Activated CD8-positive, alpha-beta memory T cell treated with anti-CD3 and anti-CD28 coated beads for 1 hour (primary cell): Measurements from ENCODE around the gene GFPT2.

Experiments
- DNase-seq, 2 donors: peaks; one replicate each; pipeline ENCODE4 v3.0.0-alpha.2; 2020; ENCODE audit warnings: low read depth in 1 of 2; ENCODE audit errors: extremely low read depth in 1 of 2

The GFPT2 gene

DNA sequence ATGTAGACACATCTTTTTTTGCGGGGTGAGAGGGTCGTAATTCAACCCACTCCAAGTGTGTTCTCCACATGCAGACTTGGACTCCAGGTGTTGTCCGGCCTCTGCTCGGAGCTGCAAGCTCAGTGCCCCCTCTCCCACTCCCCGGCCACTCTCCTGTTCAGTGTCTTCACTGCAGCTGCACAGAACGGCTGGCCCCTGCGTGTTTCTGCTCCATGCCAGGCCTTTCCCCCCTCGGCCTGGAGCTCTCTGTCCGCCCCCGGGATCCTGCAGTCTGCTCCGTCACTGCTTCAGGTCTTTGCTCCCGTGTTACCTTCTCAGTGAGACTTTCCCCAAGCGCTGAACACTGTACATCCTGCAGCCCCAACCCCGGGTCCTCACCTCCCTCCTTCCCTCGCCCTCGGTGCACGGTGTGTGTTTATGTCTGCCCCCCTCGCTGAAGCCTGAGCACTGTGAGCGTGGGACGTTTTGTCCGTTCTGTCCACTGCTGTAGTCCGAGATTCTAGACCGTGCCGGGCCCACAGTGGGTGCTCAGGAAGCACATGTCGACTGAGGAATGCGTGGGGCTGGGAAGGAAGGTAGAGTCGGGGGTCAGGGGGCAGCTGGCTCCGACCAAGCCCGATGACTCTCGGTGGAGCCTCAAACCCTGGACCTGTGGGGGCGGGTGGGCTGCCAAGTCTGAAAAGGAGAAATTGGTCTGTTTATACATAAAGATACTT lies 26.4 kb upstream of the GFPT2 start:
- no peak for DNase-seq

GRCh38 chr5:180378438-180379344 lies 25.6 kb upstream of the GFPT2 start:
- DNase-seq = no peak

- no peak for DNase-seq
Observed at GRCh38 chr5:180377556-180378197, 24.5 kb upstream of the GFPT2 start.

DNA sequence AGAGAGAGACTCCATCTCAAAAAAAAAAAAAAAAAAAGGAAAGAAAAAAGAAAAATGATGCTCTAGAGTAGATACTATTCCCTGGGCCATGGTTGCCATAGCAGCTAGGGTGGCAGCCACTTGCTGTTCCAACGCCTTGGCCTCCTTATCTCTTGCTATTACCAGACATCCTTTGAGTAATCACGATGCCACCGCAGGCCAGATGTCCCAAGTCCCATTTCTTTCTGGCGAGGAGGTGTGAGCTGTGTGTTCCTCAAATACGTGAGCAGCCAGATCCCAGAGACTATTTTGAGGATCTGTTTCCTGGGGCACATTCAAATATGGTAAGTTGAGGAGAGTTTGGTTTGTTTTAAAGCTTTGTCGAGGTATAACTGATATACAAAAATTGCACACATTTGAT lies 23.4 kb upstream of the GFPT2 start:
- no peak for DNase-seq

- no peak for DNase-seq
Observed at GRCh38 chr5:180375955-180376354, 22.8 kb upstream of the GFPT2 start.

GRCh38 chr5:180375291-180375690 lies 22.2 kb upstream of the GFPT2 start:
- no peak for DNase-seq

DNA sequence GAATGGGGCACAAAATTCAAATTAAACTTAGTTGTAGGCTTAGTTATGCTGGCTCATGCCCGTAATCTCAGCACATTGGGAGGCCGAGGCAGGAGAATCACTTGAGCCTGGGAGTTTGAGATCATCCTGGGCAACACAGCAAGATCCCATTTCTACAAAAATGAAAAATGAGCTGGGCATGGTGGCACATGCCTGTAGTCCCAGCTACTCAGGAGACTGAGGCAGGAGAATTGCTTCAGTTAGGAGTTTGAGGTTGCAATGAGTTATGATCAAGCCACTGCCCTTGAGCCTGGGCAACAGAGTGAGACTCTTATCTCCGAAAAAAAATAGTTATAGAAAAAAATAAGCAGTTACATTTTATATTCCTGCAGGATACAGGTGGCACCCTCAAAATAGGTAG lies 20.7 kb upstream of the GFPT2 start:
- DNase-seq = no peak

GRCh38 chr5:180373454-180373853 lies 20.3 kb upstream of the GFPT2 start:
- no peak for DNase-seq

DNA sequence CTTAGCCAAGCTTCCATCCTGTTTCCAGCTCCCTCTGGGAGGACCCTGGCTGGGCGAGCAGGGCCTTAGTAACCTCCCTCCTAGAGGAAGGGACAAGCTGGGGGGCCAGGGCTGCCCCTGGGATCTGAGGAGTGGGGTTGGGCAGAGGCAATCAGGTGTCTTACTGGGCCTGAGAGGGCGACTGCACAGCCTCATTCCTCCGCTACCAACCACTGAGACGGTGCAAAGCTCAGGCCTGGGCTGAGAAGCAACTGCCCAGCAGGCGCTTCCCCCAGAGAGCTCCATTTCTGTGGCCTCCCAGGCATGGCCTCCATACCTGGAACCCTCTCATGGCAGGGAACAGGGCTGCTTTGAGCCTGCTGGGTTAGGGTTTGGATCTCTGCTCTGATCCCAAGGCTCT lies 18.8 kb upstream of the GFPT2 start:
- no peak for DNase-seq

DNA sequence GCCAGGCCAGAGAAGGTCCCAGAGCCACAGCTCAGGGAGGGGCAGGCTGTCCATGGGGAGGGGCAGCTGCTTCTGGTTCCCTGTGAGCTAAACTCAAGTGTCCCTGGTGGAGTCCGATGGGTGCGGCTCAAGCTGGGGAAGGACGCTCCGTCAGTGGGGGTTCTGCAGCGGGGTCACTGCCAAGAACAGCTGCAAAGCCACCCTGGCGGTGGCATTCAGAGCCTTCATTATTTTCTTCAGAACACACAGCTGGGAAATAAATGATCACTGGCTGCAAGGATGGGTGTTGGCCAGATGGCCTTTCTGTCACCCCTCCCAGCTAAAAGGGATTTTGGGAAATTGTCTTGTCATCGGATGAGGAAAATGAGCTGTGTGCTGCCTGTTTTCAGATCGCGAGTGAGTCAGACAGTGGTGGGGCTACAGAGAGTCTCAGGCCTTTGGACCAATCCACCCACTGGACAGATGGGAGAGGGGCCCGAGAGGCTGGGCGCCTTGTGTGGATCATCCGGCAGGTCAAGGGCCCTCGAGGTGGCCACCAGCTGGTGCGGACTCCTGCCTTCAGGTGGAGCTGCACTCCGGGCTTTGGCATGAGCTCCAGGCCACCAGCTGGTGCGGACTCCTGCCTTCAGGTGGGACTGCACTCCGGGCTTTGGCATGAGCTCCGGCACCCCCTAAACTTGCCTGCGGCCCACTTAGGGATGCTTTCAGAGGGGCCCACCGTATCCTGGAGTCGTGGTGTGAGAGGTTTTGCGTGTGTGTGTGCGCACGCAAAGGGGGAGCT lies 17.9 kb upstream of the GFPT2 start:
- DNase-seq = no peak

- no peak for DNase-seq
Observed at GRCh38 chr5:180367991-180368390, 14.9 kb upstream of the GFPT2 start.

- DNase-seq = no peak
Observed at GRCh38 chr5:180367300-180367699, 14.2 kb upstream of the GFPT2 start.

DNA sequence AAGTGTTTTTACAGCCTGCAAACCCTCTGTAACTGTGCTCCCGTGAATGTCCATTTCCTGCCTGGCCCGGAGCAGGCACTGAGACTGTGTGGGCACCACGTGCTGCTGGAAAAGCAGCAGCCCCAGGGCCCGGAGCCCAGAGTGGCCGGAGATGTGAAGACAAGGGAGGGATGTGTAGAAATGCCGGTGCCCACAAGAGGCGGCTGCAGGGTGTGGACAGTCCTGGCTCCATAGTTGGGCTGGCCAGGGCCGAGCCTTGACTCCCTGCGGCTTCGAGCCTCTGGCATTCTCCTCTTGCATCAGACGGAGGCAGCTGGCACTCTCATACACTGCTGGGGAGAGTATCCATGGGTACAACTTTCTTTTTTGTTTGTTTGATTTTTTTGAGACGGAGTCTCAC lies 13.2 kb upstream of the GFPT2 start:
- no peak for DNase-seq

DNA sequence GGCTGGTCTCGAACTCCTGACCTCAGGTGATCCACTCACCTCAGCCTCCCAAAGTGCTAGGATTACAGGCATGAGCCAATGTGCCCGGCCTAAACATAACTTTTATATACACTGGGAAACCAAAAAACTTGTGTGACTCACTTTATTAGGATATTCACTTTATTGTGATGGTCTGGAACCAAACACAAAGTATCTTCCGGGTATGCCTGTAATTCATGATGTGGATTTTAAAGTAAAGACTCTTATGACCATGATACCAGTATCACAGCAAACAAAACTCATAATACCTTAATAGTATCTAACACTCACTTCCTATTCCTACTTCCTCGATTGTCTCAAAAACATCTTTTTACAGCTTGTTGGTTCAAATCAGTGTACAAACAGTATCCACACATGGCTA lies 12.7 kb upstream of the GFPT2 start:
- DNase-seq = no peak

DNA sequence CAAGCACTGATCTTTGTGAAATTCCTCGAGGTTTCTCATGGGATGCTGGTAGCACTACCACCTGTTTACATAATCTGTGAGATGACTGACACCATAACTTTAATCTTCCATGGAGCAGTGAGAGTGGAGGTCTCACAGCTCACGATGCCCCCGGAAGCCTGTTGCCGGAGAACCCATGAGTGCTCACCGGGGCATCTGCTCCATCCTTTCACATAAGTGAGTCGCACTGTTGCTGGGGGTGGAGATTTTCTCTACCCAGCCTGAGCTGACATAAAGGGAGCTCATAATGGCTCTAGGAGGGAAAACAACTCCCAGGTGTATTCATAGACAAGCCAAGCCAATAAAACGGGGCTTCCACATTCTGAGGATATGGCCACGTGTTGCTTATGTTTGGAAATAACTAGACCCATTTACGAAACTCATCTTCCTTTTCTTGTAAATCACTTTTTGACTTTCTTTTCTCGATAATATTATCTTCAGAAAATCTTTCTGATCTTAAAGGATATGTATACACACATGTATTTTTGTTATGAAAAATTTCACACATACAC lies 11.2 kb upstream of the GFPT2 start:
- no peak for DNase-seq

DNA sequence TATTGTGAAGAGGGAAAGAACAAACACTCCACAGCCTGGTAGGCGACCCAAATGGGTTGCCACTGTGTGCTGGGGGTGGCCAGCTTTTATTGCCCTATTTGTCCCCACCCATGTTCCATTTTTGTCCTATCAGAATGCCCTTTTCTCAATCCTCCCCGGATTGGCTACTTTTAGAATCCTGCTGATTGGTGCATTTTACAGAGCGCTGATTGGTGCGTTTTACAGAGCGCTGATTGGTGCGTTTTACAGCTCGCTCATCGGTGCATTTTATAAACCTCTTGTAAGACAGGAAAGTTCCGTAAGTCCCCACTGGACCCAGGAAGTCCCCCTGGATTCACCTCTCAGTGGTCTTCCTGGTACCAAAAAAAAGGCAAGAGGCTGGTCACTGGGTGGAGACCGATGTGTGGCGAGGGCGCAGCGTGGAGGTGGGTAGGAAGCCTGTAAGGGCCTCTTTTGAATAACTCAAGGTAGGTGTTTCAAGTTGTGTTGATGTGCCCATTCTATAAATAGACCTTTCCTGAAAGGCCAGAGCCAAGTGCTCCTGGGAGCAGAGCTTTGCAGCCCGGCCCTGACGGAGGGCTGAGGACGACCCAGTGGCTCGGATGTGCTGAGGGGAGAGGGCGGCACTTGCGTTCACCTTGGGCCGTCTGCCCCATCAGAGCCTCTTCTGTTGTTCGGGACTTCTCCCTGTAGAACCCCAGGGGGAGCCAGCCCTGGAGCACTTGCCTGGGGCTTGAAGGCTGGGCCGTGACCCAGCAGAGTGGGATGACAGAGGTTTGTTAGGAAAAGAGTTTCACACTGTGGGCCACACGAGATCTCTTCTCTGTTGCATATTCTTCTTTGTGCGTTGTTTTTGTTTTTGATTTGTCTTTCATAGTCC lies 7.2 kb upstream of the GFPT2 start:
- no peak for DNase-seq

DNA sequence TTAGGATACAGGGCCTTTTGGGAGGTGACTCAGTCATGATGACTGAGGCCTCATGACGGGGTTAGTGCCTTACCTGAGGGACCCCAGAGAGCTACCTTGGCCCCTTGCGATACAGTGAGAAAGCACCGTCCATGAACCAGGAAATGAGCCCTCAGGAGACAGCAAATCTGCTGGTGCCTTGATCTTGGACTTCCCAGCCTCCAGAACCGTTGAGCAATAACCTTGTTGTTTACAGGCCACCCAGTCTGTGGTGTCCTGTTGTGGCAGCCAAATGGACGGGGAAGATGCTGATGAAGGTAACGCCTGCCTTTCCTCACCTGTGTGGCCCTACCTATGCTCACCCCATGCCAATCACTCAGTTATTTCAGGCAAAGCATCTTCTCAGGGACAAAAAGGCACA lies 5.6 kb upstream of the GFPT2 start:
- DNase-seq = no peak

DNA sequence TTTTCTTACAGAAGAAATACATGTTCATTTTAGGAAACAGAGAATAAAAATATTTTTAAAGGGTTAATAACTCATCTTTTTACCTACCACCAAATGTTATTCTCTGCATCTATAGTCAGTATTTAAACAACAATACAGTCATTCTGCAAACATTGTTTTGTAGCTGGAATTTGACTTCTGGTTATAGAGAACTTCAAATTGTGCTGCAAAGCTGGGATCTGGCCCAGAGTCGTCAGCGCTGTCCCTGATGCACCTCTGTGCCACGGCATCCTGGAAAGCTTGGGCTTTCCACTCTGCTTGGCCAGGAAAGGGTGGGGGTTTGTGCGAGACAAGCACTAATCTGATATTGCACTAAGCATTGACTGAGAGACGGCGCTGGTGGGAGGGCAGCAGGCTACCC lies 5.0 kb upstream of the GFPT2 start:
- DNase-seq = no peak

DNA sequence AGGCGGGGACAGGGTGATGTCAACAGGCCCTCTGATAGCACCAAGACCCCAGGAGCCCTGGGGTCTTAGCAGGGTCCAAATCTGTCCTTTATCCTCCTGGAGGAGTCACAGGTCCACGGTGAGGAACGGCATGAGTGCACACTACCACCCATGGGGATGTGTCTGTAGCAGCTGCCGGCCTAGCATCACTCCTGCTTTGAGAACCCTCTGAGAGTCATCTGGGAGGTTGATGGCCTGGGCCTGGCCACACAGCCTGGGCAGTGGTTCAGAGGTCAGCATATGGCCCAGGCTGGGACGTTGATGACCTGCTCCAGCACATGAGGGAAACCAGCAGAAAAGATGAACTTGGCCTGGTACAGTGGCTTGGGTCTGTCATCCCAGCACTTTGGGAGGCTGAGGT lies 1.8 kb upstream of the GFPT2 start:
- DNase-seq = no peak

GRCh38 chr5:180353980-180354452 lies 880 bp upstream of the GFPT2 start:
- DNase-seq = no peak
